Fibroblast of mammary gland (primary cell): ENCODE measurements around the gene C22orf42.

Experiments
- DNase-seq: peaks from one replicate; pipeline ENCODE4 v3.0.0-alpha.2; 2010; ENCODE audit warnings: low read depth
- H3K4me3 ChIP-seq: 2 replicates; pipeline ENCODE4 v1.5.1; 2011; ENCODE audit warnings: low read depth, mild to moderate bottlenecking, low read length, moderate library complexity; ENCODE audit not compliant: control insufficient read depth
- CTCF ChIP-seq: conservative IDR thresholded peaks from 2 replicates; pipeline ENCODE4 v1.5.1; 2011; ENCODE audit warnings: low read depth, low read length, inconsistent platforms; ENCODE audit not compliant: control insufficient read depth, insufficient read depth

C22orf42 gene

GRCh38 chr22:32112380-32112779 lies 46.7 kb downstream of the C22orf42 start:
- DNase-seq, result no peak
- no peak for TF ChIP-seq CTCF

GRCh38 chr22:32106930-32107329 lies 52.2 kb downstream of the C22orf42 start:
- peak; percentile 5 for DNase-seq
- H3K4me3 ChIP-seq, result no peak overlapping the region
- no peak for TF ChIP-seq CTCF

More at GRCh38 chr22:32112380-32112779, 46.7 kb downstream of the C22orf42 start:
- no peak overlapping the region for H3K4me3 ChIP-seq

- TF ChIP-seq CTCF, result peak; percentile 38
- peak; percentile 27 for DNase-seq
- no peak overlapping the region for H3K4me3 ChIP-seq
Observed at GRCh38 chr22:32103658-32104315, 55.3 kb downstream of the C22orf42 start.

GRCh38 chr22:32100711-32101110 lies 58.4 kb downstream of the C22orf42 start:
- DNase-seq, result no peak
- TF ChIP-seq CTCF, result no peak
- no peak overlapping the region for H3K4me3 ChIP-seq
